Gastroesophageal sphincter (tissue), 4 donors: Measurements from ENCODE around the gene GATA6. TPM values are rescaled to one million over a fixed set of nuclear protein-coding genes. Genes with fewer than 3 reads are reported as not detected.

ENCODE experiments used
- ATAC-seq: fragments of 150-250 bp; one replicate; pipeline ENCODE4 v1.9.1; 2016; ENCODE audit warnings: mild to moderate bottlenecking, moderate library complexity
- H3K27ac ChIP-seq, 4 donors: fragments of 200-600 bp; sonication (generic) in 3 of 4; 1 replicate in 3 of 4; 2 replicates in 1 of 4; pipeline ENCODE4 v1.5.1; 2016 to 2019
- H3K27me3 ChIP-seq: fragments of 200-600 bp; sonication (generic); one replicate; pipeline ENCODE4 v1.5.1; 2019
- H3K36me3 ChIP-seq, 2 donors: fragments of 200-600 bp; sonication (generic); one replicate each; pipeline ENCODE4 v1.5.1; 2019; ENCODE audit warnings: control low read depth in 1 of 2
- H3K4me1 ChIP-seq, 3 donors: fragments of 200-600 bp; sonication (generic); 1 replicate in 2 of 3; 2 replicates in 1 of 3; pipeline ENCODE4 v1.5.1; 2016 to 2019; ENCODE audit warnings: control low read depth in 2 of 3
- H3K4me3 ChIP-seq, 2 donors: fragments of 200-600 bp; sonication (generic); one replicate each; pipeline ENCODE4 v1.5.1; 2019; ENCODE audit warnings: mild to moderate bottlenecking in 1 of 2, moderate library complexity in 1 of 2
- H3K9me3 ChIP-seq, 3 donors: fragments of 200-600 bp; sonication (generic); one replicate each; pipeline ENCODE4 v1.5.1; 2017 to 2019; ENCODE audit warnings: control low read depth in 2 of 3
- CTCF ChIP-seq, 4 experiments: fragments of 200-600 bp in 2 of 4; fragments of 450-650 bp in 2 of 4; sonication (generic) in 1 of 4; IDR thresholded peaks; one replicate each; pipeline ENCODE4 v1.5.1; 2017 to 2019; ENCODE audit warnings: antibody characterized with exemption in 4 of 4, mild to moderate bottlenecking in 2 of 4, moderate library complexity in 2 of 4
- EP300 ChIP-seq: sonication (generic); formaldehyde crosslinking; IDR thresholded peaks from one replicate; pipeline ENCODE4 v1.6.1; 2017; ENCODE audit warnings: antibody characterized with exemption, mild to moderate bottlenecking
- POLR2A ChIP-seq, 2 donors: fragments of 450-650 bp; IDR thresholded peaks; one replicate each; pipeline ENCODE4 v1.6.1; 2017; ENCODE audit warnings: antibody characterized with exemption in 2 of 2, mild to moderate bottlenecking in 2 of 2, moderate library complexity in 1 of 2
- POLR2AphosphoS5 ChIP-seq: sonication (generic); formaldehyde crosslinking; IDR thresholded peaks from one replicate; pipeline ENCODE4 v1.6.1; 2017; ENCODE audit warnings: antibody characterized with exemption
- WGBS, 2 donors: methylation state at CpG; one replicate each; pipeline ENCODE4 v1.1.5; 2018; ENCODE audit warnings: low coverage in 1 of 2; 5-methylcytosine and 5-hydroxymethylcytosine counted together
- total RNA-seq, 4 donors: library from RNA; depleted of rRNA; stranded (reverse); fragments of >200 nt; gene quantifications; one replicate each; pipeline ENCODE4 v1.1.0, GENCODE V29; 2016

Gene GATA6
- total RNA-seq, 4 donors from 2014 or later: 7.5 to 12.4 (median 9.5) TPM

- H3K36me3 ChIP-seq: no peaks in the 10 kb centered on the region
- no CpG with 5 or more reads among the region's 2 CpGs for WGBS, 2 donors
Measured at GRCh38 chr18:22132763-22133162, 36.6 kb upstream of the GATA6 start.

GRCh38 chr18:22136395-22136794, 33.0 kb upstream of the GATA6 start:
- no peak overlapping the region for H3K27ac ChIP-seq
- no peaks in the 10 kb centered on the region for H3K36me3 ChIP-seq
- H3K9me3 ChIP-seq: no peaks in the 10 kb centered on the region
- TF ChIP-seq POLR2AphosphoS5 (no peak), CTCF (IDR thresholded peaks at IDR 0.05) (no peak), POLR2A (IDR thresholded peaks at IDR 0.05) (no peak), EP300 (no peak)
- no peaks in the 10 kb centered on the region for H3K4me1 ChIP-seq
- no peak overlapping the region for H3K4me3 ChIP-seq
- no peaks in the 10 kb centered on the region for H3K27me3 ChIP-seq
- WGBS, 2 donors: 65 to 73% methylated on average over 4 of the region's 4 CpGs
- ATAC-seq: no peak

More at GRCh38 chr18:22132763-22133162, 36.6 kb upstream of the GATA6 start:
- no peak for TF ChIP-seq EP300
- ATAC-seq: no peak
- no peaks in the 10 kb centered on the region for H3K4me1 ChIP-seq
- no peaks in the 10 kb centered on the region for H3K9me3 ChIP-seq
- no peak overlapping the region for H3K4me3 ChIP-seq
- H3K27ac ChIP-seq: no peak overlapping the region
- no peaks in the 10 kb centered on the region for H3K27me3 ChIP-seq

- Histone ChIP-seq H3K27me3 (no peaks in the 10 kb centered on the region), H3K9me3 (no peaks in the 10 kb centered on the region), H3K4me3 (no peak overlapping the region), H3K4me1 (no peaks in the 10 kb centered on the region), H3K27ac (no peak overlapping the region), H3K36me3 (no peaks in the 10 kb centered on the region)
- ATAC-seq: no peak
- WGBS, 2 donors: 55 to 67% methylated on average over 2 to 4 of the region's 4 CpGs
- TF ChIP-seq EP300 (no peak), POLR2AphosphoS5 (no peak), POLR2A (IDR thresholded peaks at IDR 0.05) (no peak), CTCF (IDR thresholded peaks at IDR 0.05) (no peak)
Measured at GRCh38 chr18:22141211-22141610, 28.2 kb upstream of the GATA6 start.

- ATAC-seq: no peak
- no peak for TF ChIP-seq CTCF (IDR thresholded peaks at IDR 0.05)
- TF ChIP-seq POLR2A (IDR thresholded peaks at IDR 0.05): no peak
- no peak for TF ChIP-seq POLR2AphosphoS5
- no peak for TF ChIP-seq EP300
- 83 to 91% methylated on average over 6 to 7 of the region's 7 CpGs for WGBS, 2 donors
- no peak overlapping the region for H3K4me3 ChIP-seq
- peaks cover 2% of the 10 kb centered on the region for H3K27me3 ChIP-seq
- no peaks in the 10 kb centered on the region for H3K4me1 ChIP-seq
- no peaks in the 10 kb centered on the region for H3K9me3 ChIP-seq
- H3K27ac ChIP-seq: no peak overlapping the region
- H3K36me3 ChIP-seq: no peaks in the 10 kb centered on the region
Measured at GRCh38 chr18:22143347-22144340, 25.7 kb upstream of the GATA6 start.

GRCh38 chr18:22145160-22145559, 24.2 kb upstream of the GATA6 start:
- ATAC-seq: no peak
- no peak overlapping the region for H3K27ac ChIP-seq
- TF ChIP-seq POLR2AphosphoS5: no peak
- peaks cover 8% of the 10 kb centered on the region for H3K27me3 ChIP-seq
- 82 to 89% methylated on average over 3 of the region's 3 CpGs for WGBS, 2 donors
- no peak overlapping the region for H3K4me3 ChIP-seq
- H3K9me3 ChIP-seq: no peaks in the 10 kb centered on the region
- H3K4me1 ChIP-seq: no peaks in the 10 kb centered on the region
- no peaks in the 10 kb centered on the region for H3K36me3 ChIP-seq

- Histone ChIP-seq H3K4me1 (no peaks in the 10 kb centered on the region), H3K36me3 (no peaks in the 10 kb centered on the region), H3K27ac (no peak overlapping the region), H3K9me3 (no peaks in the 10 kb centered on the region), H3K4me3 (no peak overlapping the region), H3K27me3 (peaks cover 32% of the 10 kb centered on the region)
- no peak for ATAC-seq
- TF ChIP-seq POLR2AphosphoS5: no peak
- no peak for TF ChIP-seq POLR2A (IDR thresholded peaks at IDR 0.05)
- TF ChIP-seq EP300: no peak
- no peak for TF ChIP-seq CTCF (IDR thresholded peaks at IDR 0.05)
- 74 to 81% methylated on average over 5 to 8 of the region's 8 CpGs for WGBS, 2 donors
Measured at GRCh38 chr18:22149710-22150109, 19.7 kb upstream of the GATA6 start.
